Panc1 (cell line): ENCODE results near the gene CFAP100.

Source experiments
- SIN3A ChIP-seq: IDR thresholded peaks from 2 replicates; pipeline ENCODE4 v1.6.1; 2012; ENCODE audit warnings: low read depth, mild to moderate bottlenecking, low read length, moderate library complexity, borderline replicate concordance; ENCODE audit not compliant: insufficient read depth
- TF ChIP-seq, protein P1 (sequence below): fragments of 450-650 bp; IDR thresholded peaks from 2 replicates; pipeline ENCODE4 v1.5.1; 2017; ENCODE audit warnings: mild to moderate bottlenecking

GRCh38 chr3:126389794-126390146 lies 4.9 kb upstream of the CFAP100 start:
- TF ChIP-seq, protein P1, sequence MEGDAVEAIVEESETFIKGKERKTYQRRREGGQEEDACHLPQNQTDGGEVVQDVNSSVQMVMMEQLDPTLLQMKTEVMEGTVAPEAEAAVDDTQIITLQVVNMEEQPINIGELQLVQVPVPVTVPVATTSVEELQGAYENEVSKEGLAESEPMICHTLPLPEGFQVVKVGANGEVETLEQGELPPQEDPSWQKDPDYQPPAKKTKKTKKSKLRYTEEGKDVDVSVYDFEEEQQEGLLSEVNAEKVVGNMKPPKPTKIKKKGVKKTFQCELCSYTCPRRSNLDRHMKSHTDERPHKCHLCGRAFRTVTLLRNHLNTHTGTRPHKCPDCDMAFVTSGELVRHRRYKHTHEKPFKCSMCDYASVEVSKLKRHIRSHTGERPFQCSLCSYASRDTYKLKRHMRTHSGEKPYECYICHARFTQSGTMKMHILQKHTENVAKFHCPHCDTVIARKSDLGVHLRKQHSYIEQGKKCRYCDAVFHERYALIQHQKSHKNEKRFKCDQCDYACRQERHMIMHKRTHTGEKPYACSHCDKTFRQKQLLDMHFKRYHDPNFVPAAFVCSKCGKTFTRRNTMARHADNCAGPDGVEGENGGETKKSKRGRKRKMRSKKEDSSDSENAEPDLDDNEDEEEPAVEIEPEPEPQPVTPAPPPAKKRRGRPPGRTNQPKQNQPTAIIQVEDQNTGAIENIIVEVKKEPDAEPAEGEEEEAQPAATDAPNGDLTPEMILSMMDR: no peak
- no peak for TF ChIP-seq SIN3A
